Measurements from ENCODE around the gene SMIM44. TPM values are rescaled to one million over a fixed set of nuclear protein-coding genes. Genes with fewer than 3 reads are reported as not detected.
"Not testable (repeated sequence)": the region's sequence is repeated elsewhere in the genome, so short reads cannot be mapped to it uniquely, and the experiment has no call there.

Gene SMIM44
- total RNA-seq, 1 experiment from 2014 or later = not detected

DNA sequence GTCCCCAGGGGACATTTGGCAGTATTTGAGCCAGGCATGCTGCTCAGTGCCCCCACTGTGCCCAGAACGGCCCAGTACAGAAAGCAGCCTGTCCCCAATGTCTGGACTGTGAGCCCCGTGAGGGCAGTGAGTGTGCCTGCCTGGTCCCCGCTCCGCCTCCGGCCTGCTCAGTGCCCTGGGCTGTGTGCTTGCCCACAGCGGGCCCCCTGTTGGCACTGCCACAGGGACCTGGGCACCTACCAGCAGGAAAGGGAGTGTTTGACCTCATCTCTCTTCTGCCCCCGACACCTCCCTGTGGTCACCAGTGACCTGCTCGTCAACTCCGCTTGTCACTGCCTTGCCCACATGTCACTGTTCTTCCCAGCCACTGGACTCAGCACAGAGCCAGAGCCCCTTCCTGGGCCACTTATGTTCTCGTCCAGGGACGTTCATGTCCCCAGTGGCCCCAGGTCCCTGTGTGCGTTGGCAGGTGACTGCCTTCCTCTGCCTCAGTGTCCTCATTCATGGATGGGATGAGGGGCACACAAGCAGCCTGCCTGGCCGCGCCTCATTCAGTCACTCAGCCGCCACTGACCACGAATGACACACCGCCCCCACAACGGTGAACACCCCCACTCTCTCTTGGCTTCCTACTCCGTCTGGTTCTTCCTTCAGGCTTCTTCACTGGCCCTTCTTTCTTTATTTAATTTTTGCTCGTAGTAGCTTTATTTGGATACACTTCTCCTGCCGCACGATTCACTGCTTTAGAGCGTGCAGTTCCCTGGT lies 25.7 kb upstream of the SMIM44 start:
- Histone ChIP-seq H2AFZ (no peak overlapping the region), H3K9me2 (ENCODE audit: insufficient read depth) (no peaks in the 10 kb centered on the region), H3K27ac (no peak overlapping the region), H3K4me2 (no peak overlapping the region), H3F3A (ENCODE audit: insufficient read depth, low read depth) (peaks cover 12% of the 10 kb centered on the region; the same call in 1 of the 2 replicates), H3K36me3 (ENCODE audit: low read depth) (no peaks in the 10 kb centered on the region), H3K4me3 (no peak overlapping the region), H4K20me1 (ENCODE audit: insufficient read depth) (peaks cover 22% of the 10 kb centered on the region), H3K27me3 (ENCODE audit: insufficient read depth, low read depth) (no peaks in the 10 kb centered on the region), H3K4me1 (replicated peaks; ENCODE audit: insufficient read depth) (0 out of 2 replicates have a peak, but pooled peaks cover 10% of the 10 kb centered on the region), H3K9me3 (ENCODE audit: insufficient read depth, low read depth) (no peaks in the 10 kb centered on the region), H3K79me2 (ENCODE audit: low read depth) (peaks cover 60% of the 10 kb centered on the region)
- CTCF ChIA-PET = no interaction called here
- POLR2A ChIA-PET (ENCODE audit: unreplicated experiment) = interaction anchor here (0.6 kb wide), 2 partner anchors 33 to 958 kb away, joined by 4 to 7 read pairs; no protein-coding TSS in a partner anchor
- TF ChIP-seq EZH2 (IDR thresholded peaks at IDR 0.05; ENCODE audit: low read depth) = no peak
- DNase-seq = no peak
- intact Hi-C loops (cut with micrococcal nuclease; ENCODE audit: unreplicated experiment) = no loop called here
- no TSS peak for BruUV-seq (replicated peaks)

DNA sequence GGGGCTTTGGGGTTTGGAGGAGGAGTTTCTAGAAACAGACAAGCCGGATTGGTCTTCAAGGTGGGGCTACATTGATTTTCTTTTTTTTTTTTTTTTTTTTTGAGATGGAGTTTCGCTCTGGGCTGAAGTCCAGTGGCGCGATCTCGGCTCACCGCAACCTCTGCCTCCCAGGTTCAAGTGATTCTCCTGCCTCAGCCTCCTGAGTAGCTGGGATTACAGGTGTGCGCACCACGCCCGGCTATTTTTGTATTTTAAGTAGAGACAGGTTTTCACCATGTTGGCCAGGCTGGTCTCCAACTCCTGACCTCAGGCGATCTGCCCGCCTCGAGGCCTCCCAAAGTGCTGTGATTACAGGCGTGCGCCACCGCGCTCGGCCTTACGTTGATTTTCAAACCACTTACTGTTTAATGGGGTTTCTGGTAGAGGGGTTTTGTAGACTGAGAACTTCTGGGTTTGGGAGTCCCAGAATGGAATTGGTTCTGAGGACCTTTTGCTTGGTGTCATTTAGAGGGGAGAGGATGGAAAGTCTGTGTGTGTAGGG lies 24.9 kb upstream of the SMIM44 start:
- H3K36me3 ChIP-seq (ENCODE audit: low read depth); H3K4me3 ChIP-seq; DNase-seq; H3K9me3 ChIP-seq (ENCODE audit: insufficient read depth, low read depth); H3K27me3 ChIP-seq (ENCODE audit: insufficient read depth, low read depth); CTCF ChIA-PET; H3K9me2 ChIP-seq (ENCODE audit: insufficient read depth); intact Hi-C loops (cut with micrococcal nuclease; ENCODE audit: unreplicated experiment); BruUV-seq (replicated peaks); H2AFZ ChIP-seq; H3K4me2 ChIP-seq; POLR2A ChIA-PET (ENCODE audit: unreplicated experiment); H3K27ac ChIP-seq: not testable (repeated sequence)
- Histone ChIP-seq H3F3A (ENCODE audit: insufficient read depth, low read depth) (peaks cover 12% of the 10 kb centered on the region; the same call in 1 of the 2 replicates), H3K79me2 (ENCODE audit: low read depth) (peaks cover 60% of the 10 kb centered on the region), H4K20me1 (ENCODE audit: insufficient read depth) (peaks cover 22% of the 10 kb centered on the region), H3K4me1 (replicated peaks; ENCODE audit: insufficient read depth) (0 out of 2 replicates have a peak, but pooled peaks cover 10% of the 10 kb centered on the region)

DNA sequence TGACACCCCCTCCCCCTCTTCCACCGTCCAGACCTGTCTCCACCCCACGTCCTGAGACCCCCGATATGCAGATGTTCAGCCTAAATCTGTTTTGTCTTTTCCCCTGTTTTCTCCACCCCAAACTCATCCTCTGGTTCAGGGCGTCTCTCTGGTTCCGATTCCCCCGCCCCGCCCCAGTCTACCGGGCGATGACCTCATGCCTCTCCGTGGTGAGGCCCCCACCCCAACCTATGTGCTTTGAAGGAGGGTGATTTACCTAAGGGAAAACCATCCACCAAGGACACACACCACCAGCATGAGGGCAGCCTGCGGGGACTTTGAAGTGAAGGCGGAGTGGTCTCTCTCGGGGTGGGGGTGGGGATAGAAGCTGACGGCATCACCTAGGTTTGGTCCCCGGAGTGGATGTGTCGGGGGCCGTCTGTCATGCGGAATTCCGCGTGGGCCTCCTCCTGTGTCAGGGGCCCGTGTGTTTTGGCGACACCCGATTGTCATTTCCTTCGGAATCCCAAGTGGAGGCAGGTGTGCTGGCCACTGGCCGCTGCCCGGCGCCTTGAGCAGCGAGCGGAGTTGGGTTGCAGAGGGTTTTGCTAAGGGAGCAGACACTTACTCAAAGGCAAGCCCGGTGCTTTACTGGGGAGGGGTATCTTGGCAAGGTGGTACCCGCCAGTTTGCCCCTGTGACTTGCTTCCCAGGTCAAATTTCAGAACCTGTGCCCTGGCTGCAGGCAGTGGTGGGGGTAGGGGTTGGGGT lies 24.3 kb upstream of the SMIM44 start:
- no peak for DNase-seq
- BruUV-seq (replicated peaks) = TSS peak; percentile 45
- Histone ChIP-seq H3K4me3 (peak overlapping the region; percentile 68), H2AFZ (no peak overlapping the region), H3K27ac (no peak overlapping the region), H3K4me2 (peak overlapping the region; percentile 82), H3K9me2 (ENCODE audit: insufficient read depth) (no peaks in the 10 kb centered on the region), H3F3A (ENCODE audit: insufficient read depth, low read depth) (peaks cover 12% of the 10 kb centered on the region; the same call in 1 of the 2 replicates), H3K27me3 (ENCODE audit: insufficient read depth, low read depth) (no peaks in the 10 kb centered on the region), H3K9me3 (ENCODE audit: insufficient read depth, low read depth) (no peaks in the 10 kb centered on the region), H3K36me3 (ENCODE audit: low read depth) (no peaks in the 10 kb centered on the region), H3K79me2 (ENCODE audit: low read depth) (peaks cover 55% of the 10 kb centered on the region), H3K4me1 (replicated peaks; ENCODE audit: insufficient read depth) (0 out of 2 replicates have a peak, but pooled peaks cover 10% of the 10 kb centered on the region), H4K20me1 (ENCODE audit: insufficient read depth) (peaks cover 22% of the 10 kb centered on the region)
- CTCF ChIA-PET = interaction anchor here (0.6 kb wide), 1 partner anchor 203 kb away, joined by 3 read pairs; no protein-coding TSS in a partner anchor
- POLR2A ChIA-PET (ENCODE audit: unreplicated experiment) = interaction anchor here (0.7 kb wide), 1 partner anchor 231 kb away, joined by 3 read pairs; no protein-coding TSS in a partner anchor
- intact Hi-C loops (cut with micrococcal nuclease; ENCODE audit: unreplicated experiment) = no loop called here
- no peak for TF ChIP-seq EZH2 (IDR thresholded peaks at IDR 0.05; ENCODE audit: low read depth)

DNA sequence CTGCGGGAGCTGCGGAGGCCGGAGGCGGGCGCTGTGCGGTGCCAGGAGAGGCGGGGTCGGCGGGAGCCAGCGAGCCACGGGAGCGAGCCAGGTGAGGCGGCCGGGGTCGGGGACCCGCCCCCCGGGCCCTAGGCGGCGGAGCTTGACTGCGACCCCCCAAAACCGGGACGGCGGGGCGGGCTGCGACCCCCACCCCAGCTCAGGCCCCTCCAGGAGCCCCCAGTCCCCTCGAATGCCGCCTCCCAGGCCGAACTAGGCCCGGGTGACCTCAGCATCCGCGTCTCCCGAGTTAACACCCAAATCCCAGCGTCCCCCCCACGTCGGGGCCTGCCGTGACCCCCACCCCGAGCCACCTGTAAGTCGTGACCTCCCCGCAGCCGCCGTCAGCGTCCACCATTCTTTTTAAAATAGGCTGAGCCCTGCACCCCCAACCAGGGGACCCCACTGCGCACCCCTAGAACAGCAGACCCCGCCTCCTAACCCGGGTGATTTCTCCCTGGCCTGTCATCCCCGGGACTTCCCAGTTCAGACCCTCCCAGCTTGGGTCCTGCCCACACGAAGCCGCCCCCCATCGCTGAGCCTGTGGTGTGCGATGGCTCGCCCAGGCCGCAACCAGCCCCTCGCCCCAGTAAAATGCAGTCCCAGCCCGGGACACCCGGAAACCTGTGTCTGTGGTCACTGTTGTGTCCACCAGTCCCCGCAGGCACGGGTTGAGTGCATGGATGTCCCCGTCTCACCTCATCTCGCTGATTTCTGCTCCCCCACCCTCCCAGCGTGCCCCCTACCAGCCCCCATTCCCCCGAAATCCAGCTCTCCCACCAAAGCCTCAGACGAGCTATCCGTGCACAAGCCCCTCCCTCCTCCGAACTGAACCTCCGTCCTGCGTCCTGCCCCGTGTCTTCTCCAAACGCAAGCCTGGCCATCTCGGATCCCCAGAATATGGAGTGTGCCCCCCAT lies 23.4 kb upstream of the SMIM44 start:
- CTCF ChIA-PET = interaction anchor here (0.6 kb wide), 2 partner anchors 202 to 619 kb away, joined by 3 read pairs; no protein-coding TSS in a partner anchor

More for the DNA sequence above, 23.4 kb upstream of the SMIM44 start:
- Histone ChIP-seq H3K9me3 (ENCODE audit: insufficient read depth, low read depth) (no peaks in the 10 kb centered on the region), H3K27me3 (ENCODE audit: insufficient read depth, low read depth) (no peaks in the 10 kb centered on the region), H3K79me2 (ENCODE audit: low read depth) (peaks cover 48% of the 10 kb centered on the region), H3F3A (ENCODE audit: insufficient read depth, low read depth) (peaks cover 12% of the 10 kb centered on the region; the same call in 1 of the 2 replicates), H3K27ac (no peak overlapping the region), H3K4me1 (replicated peaks; ENCODE audit: insufficient read depth) (0 out of 2 replicates have a peak, but pooled peaks cover 10% of the 10 kb centered on the region), H3K9me2 (ENCODE audit: insufficient read depth) (no peaks in the 10 kb centered on the region), H2AFZ (peak overlapping the region; percentile 70), H4K20me1 (ENCODE audit: insufficient read depth) (peaks cover 16% of the 10 kb centered on the region), H3K36me3 (ENCODE audit: low read depth) (no peaks in the 10 kb centered on the region), H3K4me3 (peak overlapping the region; percentile 68), H3K4me2 (peak overlapping the region; percentile 82)
- TF ChIP-seq, protein P1, sequence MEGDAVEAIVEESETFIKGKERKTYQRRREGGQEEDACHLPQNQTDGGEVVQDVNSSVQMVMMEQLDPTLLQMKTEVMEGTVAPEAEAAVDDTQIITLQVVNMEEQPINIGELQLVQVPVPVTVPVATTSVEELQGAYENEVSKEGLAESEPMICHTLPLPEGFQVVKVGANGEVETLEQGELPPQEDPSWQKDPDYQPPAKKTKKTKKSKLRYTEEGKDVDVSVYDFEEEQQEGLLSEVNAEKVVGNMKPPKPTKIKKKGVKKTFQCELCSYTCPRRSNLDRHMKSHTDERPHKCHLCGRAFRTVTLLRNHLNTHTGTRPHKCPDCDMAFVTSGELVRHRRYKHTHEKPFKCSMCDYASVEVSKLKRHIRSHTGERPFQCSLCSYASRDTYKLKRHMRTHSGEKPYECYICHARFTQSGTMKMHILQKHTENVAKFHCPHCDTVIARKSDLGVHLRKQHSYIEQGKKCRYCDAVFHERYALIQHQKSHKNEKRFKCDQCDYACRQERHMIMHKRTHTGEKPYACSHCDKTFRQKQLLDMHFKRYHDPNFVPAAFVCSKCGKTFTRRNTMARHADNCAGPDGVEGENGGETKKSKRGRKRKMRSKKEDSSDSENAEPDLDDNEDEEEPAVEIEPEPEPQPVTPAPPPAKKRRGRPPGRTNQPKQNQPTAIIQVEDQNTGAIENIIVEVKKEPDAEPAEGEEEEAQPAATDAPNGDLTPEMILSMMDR (conservative IDR thresholded peaks at IDR 0.05) = no peak
- no peak for TF ChIP-seq EZH2 (IDR thresholded peaks at IDR 0.05; ENCODE audit: low read depth)
- POLR2A ChIA-PET (ENCODE audit: unreplicated experiment) = interaction anchor here (0.7 kb wide), 1 partner anchor 230 kb away, joined by 3 read pairs; no protein-coding TSS in a partner anchor
- BruUV-seq (replicated peaks) = no TSS peak
- no peak for DNase-seq
- intact Hi-C loops (cut with micrococcal nuclease; ENCODE audit: unreplicated experiment) = no loop called here

Measured in PC-9 (cell line).